WTC11 (cell line): ENCODE data around the gene ZSWIM4. TPM values are rescaled to one million over a fixed set of nuclear protein-coding genes. Genes with fewer than 3 reads are reported as not detected.

ENCODE experiments used
- ETV6 ChIP-seq: sonication (generic); formaldehyde crosslinking; IDR thresholded peaks from 2 replicates; pipeline ENCODE4 v1.8.1; 2022; ENCODE audit warnings: mild to moderate bottlenecking, missing genetic modification reagents
- FOXP1 ChIP-seq: sonication (generic); formaldehyde crosslinking; IDR thresholded peaks from 2 replicates; pipeline ENCODE4 v1.8.0; 2022; ENCODE audit warnings: missing genetic modification reagents, mild to moderate bottlenecking, moderate library complexity, borderline replicate concordance
- GRHL2 ChIP-seq: fragments of 250-450 bp; sonication (Bioruptor Pico); IDR thresholded peaks from 2 replicates; pipeline ENCODE4 v1.8.0; 2022; ENCODE audit warnings: mild to moderate bottlenecking, moderate library complexity; ENCODE audit not compliant: insufficient replicate concordance, severe bottlenecking
- GTF2I ChIP-seq: fragments of 250-450 bp; sonication (Bioruptor Pico); conservative IDR thresholded peaks from 2 replicates; pipeline ENCODE4 v1.4.0; 2021; ENCODE audit warnings: mild to moderate bottlenecking
- NFE2L1 ChIP-seq: sonication (generic); formaldehyde crosslinking; IDR thresholded peaks from 2 replicates; pipeline ENCODE4 v1.8.1; 2023; ENCODE audit warnings: missing genetic modification reagents
- total RNA-seq: library from RNA; stranded (reverse); gene quantifications from 3 replicates; pipeline ENCODE4 v1.2.3, GENCODE V29; 2021
- TF ChIP-seq, protein P1 (sequence below): sonication (generic); formaldehyde crosslinking; IDR thresholded peaks from 2 replicates; pipeline ENCODE4 v1.8.1; 2023; ENCODE audit warnings: mild to moderate bottlenecking, moderate library complexity, missing genetic modification reagents
- TF ChIP-seq, protein P2 (sequence below): sonication (generic); formaldehyde crosslinking; IDR thresholded peaks from 2 replicates; pipeline ENCODE4 v1.8.1; 2022; ENCODE audit warnings: mild to moderate bottlenecking, missing genetic modification reagents, moderate library complexity, borderline replicate concordance
- TF ChIP-seq, protein P3 (sequence below): sonication (generic); formaldehyde crosslinking; IDR thresholded peaks from 2 replicates; pipeline ENCODE4 v1.8.0; 2022; ENCODE audit warnings: missing genetic modification reagents
- TF ChIP-seq, protein P4 (sequence below): sonication (generic); formaldehyde crosslinking; IDR thresholded peaks from 2 replicates; pipeline ENCODE4 v1.8.1; 2023; ENCODE audit warnings: mild to moderate bottlenecking, missing genetic modification reagents, borderline replicate concordance
- TF ChIP-seq, protein P5 (sequence below): fragments of 250-450 bp; sonication (Bioruptor Pico); IDR thresholded peaks from 2 replicates; pipeline ENCODE4 v1.9.0; 2021; ENCODE audit warnings: mild to moderate bottlenecking
- TF ChIP-seq, protein P6 (sequence below): sonication (generic); formaldehyde crosslinking; IDR thresholded peaks from 2 replicates; pipeline ENCODE4 v1.8.0; 2022; ENCODE audit warnings: mild to moderate bottlenecking, missing genetic modification reagents
- TF ChIP-seq, protein P7 (sequence below): sonication (generic); formaldehyde crosslinking; conservative IDR thresholded peaks from 2 replicates; pipeline ENCODE4 v1.8.1; 2023; ENCODE audit warnings: mild to moderate bottlenecking, low read depth, missing genetic modification reagents, moderate library complexity

The ZSWIM4 gene
- total RNA-seq, 1 experiment from 2014 or later = 33.4 TPM

DNA sequence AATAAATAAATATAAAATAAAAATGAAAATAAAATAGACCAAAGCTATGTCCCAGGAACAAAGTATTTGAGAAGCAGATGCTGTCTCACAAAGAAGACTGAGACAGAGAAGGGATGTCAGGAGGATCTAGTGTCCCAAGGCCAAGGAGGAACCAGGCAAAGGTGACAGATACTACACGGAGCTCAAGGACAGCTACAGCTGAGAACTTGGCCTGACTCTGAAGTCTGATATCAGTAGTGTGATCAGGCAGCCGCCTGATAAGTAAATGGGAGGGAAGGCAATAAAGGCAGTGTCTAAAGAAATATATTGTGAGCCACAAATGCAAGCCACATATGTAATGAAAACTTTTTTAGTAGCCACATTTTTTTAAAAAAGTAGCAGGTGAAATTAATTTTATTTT is 61.3 kb downstream of the ZSWIM4 start (continued):
- TF ChIP-seq, protein P1, sequence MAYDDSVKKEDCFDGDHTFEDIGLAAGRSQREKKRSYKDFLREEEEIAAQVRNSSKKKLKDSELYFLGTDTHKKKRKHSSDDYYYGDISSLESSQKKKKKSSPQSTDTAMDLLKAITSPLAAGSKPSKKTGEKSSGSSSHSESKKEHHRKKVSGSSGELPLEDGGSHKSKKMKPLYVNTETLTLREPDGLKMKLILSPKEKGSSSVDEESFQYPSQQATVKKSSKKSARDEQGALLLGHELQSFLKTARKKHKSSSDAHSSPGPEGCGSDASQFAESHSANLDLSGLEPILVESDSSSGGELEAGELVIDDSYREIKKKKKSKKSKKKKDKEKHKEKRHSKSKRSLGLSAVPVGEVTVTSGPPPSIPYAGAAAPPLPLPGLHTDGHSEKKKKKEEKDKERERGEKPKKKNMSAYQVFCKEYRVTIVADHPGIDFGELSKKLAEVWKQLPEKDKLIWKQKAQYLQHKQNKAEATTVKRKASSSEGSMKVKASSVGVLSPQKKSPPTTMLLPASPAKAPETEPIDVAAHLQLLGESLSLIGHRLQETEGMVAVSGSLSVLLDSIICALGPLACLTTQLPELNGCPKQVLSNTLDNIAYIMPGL (CRISPR knock-in tag) = no peak
- TF ChIP-seq GRHL2 (CRISPR knock-in tag) (no peak), FOXP1 (CRISPR knock-in tag) (no peak), GTF2I (CRISPR knock-in tag) (no peak), ETV6 (CRISPR knock-in tag) (no peak), NFE2L1 (CRISPR knock-in tag) (no peak)
- TF ChIP-seq, protein P2, sequence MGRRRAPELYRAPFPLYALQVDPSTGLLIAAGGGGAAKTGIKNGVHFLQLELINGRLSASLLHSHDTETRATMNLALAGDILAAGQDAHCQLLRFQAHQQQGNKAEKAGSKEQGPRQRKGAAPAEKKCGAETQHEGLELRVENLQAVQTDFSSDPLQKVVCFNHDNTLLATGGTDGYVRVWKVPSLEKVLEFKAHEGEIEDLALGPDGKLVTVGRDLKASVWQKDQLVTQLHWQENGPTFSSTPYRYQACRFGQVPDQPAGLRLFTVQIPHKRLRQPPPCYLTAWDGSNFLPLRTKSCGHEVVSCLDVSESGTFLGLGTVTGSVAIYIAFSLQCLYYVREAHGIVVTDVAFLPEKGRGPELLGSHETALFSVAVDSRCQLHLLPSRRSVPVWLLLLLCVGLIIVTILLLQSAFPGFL = no peak
- TF ChIP-seq, protein P3, sequence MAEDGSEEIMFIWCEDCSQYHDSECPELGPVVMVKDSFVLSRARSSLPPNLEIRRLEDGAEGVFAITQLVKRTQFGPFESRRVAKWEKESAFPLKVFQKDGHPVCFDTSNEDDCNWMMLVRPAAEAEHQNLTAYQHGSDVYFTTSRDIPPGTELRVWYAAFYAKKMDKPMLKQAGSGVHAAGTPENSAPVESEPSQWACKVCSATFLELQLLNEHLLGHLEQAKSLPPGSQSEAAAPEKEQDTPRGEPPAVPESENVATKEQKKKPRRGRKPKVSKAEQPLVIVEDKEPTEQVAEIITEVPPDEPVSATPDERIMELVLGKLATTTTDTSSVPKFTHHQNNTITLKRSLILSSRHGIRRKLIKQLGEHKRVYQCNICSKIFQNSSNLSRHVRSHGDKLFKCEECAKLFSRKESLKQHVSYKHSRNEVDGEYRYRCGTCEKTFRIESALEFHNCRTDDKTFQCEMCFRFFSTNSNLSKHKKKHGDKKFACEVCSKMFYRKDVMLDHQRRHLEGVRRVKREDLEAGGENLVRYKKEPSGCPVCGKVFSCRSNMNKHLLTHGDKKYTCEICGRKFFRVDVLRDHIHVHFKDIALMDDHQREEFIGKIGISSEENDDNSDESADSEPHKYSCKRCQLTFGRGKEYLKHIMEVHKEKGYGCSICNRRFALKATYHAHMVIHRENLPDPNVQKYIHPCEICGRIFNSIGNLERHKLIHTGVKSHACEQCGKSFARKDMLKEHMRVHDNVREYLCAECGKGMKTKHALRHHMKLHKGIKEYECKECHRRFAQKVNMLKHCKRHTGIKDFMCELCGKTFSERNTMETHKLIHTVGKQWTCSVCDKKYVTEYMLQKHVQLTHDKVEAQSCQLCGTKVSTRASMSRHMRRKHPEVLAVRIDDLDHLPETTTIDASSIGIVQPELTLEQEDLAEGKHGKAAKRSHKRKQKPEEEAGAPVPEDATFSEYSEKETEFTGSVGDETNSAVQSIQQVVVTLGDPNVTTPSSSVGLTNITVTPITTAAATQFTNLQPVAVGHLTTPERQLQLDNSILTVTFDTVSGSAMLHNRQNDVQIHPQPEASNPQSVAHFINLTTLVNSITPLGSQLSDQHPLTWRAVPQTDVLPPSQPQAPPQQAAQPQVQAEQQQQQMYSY = no peak
- TF ChIP-seq, protein P4, sequence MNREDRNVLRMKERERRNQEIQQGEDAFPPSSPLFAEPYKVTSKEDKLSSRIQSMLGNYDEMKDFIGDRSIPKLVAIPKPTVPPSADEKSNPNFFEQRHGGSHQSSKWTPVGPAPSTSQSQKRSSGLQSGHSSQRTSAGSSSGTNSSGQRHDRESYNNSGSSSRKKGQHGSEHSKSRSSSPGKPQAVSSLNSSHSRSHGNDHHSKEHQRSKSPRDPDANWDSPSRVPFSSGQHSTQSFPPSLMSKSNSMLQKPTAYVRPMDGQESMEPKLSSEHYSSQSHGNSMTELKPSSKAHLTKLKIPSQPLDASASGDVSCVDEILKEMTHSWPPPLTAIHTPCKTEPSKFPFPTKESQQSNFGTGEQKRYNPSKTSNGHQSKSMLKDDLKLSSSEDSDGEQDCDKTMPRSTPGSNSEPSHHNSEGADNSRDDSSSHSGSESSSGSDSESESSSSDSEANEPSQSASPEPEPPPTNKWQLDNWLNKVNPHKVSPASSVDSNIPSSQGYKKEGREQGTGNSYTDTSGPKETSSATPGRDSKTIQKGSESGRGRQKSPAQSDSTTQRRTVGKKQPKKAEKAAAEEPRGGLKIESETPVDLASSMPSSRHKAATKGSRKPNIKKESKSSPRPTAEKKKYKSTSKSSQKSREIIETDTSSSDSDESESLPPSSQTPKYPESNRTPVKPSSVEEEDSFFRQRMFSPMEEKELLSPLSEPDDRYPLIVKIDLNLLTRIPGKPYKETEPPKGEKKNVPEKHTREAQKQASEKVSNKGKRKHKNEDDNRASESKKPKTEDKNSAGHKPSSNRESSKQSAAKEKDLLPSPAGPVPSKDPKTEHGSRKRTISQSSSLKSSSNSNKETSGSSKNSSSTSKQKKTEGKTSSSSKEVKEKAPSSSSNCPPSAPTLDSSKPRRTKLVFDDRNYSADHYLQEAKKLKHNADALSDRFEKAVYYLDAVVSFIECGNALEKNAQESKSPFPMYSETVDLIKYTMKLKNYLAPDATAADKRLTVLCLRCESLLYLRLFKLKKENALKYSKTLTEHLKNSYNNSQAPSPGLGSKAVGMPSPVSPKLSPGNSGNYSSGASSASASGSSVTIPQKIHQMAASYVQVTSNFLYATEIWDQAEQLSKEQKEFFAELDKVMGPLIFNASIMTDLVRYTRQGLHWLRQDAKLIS = no peak
- TF ChIP-seq, protein P5, sequence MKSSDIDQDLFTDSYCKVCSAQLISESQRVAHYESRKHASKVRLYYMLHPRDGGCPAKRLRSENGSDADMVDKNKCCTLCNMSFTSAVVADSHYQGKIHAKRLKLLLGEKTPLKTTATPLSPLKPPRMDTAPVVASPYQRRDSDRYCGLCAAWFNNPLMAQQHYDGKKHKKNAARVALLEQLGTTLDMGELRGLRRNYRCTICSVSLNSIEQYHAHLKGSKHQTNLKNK = no peak
- TF ChIP-seq, protein P6, sequence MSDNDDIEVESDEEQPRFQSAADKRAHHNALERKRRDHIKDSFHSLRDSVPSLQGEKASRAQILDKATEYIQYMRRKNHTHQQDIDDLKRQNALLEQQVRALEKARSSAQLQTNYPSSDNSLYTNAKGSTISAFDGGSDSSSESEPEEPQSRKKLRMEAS (CRISPR knock-in tag) = no peak
- TF ChIP-seq, protein P7, sequence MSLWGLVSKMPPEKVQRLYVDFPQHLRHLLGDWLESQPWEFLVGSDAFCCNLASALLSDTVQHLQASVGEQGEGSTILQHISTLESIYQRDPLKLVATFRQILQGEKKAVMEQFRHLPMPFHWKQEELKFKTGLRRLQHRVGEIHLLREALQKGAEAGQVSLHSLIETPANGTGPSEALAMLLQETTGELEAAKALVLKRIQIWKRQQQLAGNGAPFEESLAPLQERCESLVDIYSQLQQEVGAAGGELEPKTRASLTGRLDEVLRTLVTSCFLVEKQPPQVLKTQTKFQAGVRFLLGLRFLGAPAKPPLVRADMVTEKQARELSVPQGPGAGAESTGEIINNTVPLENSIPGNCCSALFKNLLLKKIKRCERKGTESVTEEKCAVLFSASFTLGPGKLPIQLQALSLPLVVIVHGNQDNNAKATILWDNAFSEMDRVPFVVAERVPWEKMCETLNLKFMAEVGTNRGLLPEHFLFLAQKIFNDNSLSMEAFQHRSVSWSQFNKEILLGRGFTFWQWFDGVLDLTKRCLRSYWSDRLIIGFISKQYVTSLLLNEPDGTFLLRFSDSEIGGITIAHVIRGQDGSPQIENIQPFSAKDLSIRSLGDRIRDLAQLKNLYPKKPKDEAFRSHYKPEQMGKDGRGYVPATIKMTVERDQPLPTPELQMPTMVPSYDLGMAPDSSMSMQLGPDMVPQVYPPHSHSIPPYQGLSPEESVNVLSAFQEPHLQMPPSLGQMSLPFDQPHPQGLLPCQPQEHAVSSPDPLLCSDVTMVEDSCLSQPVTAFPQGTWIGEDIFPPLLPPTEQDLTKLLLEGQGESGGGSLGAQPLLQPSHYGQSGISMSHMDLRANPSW (CRISPR knock-in tag) = no peak
